ENCODE results near the gene IP6K1. TPM values are rescaled to one million over a fixed set of nuclear protein-coding genes. Genes with fewer than 3 reads are reported as not detected.
"Not testable (repeated sequence)": the region's sequence is repeated elsewhere in the genome, so short reads cannot be mapped to it uniquely, and the experiment has no call there.

IP6K1 gene
- total RNA-seq, 2 experiments from 2014 or later = 33.3 to 36.0 TPM

GRCh38 chr3:49694409-49695070, 91.8 kb downstream of the IP6K1 start:
- H3K27me3 Mint-ChIP-seq; H3K9me3 ChIP-seq (ENCODE audit: control insufficient read depth in 1 of 2, insufficient read depth in 1 of 2, low read length in 2 of 2); H3K4me3 ChIP-seq (ENCODE audit: low read length); H3K27me3 ChIP-seq (ENCODE audit: control insufficient read depth in 1 of 2, insufficient read depth in 2 of 2, low read length in 2 of 2); DNase-seq; H3K27ac Mint-ChIP-seq; H3K9me3 Mint-ChIP-seq; ATAC-seq (ENCODE audit: poor library complexity); H3K4me3 Mint-ChIP-seq; H3K27ac ChIP-seq (ENCODE audit: low read depth in 1 of 2, low read length in 2 of 2); CTCF ChIA-PET; intact Hi-C loops (cut with DNase I, micrococcal nuclease): not testable (repeated sequence)
- H3K4me1 Mint-ChIP-seq (ENCODE audit: low read depth) = peaks cover 31% of the 10 kb centered on the region
- POLR2A ChIA-PET = interaction anchor here (0.6 to 0.7 kb wide), 2 partner anchors 210 to 999 kb away, joined by 3 read pairs; no protein-coding TSS in a partner anchor
- peaks cover 16% of the 10 kb centered on the region for H3K36me3 ChIP-seq (ENCODE audit: insufficient read depth, low read length)
- H3K4me1 ChIP-seq (ENCODE audit: insufficient read depth, low read length) = peaks cover 21% of the 10 kb centered on the region
- H3K36me3 Mint-ChIP-seq (ENCODE audit: low read depth) = peaks cover 16% of the 10 kb centered on the region

- Mint-ChIP-seq H3K36me3 (ENCODE audit: low read depth) (peaks cover 12% of the 10 kb centered on the region), H3K4me1 (ENCODE audit: low read depth) (peaks cover 43% of the 10 kb centered on the region), H3K4me3 (peak overlapping the region; percentile 97)
- H3K27ac ChIP-seq (ENCODE audit: low read depth in 1 of 2, low read length in 2 of 2); intact Hi-C loops (cut with DNase I, micrococcal nuclease); H3K9me3 ChIP-seq (ENCODE audit: control insufficient read depth in 1 of 2, insufficient read depth in 1 of 2, low read length in 2 of 2); H3K9me3 Mint-ChIP-seq; POLR2A ChIA-PET; H3K27me3 Mint-ChIP-seq; DNase-seq; H3K27ac Mint-ChIP-seq; H3K27me3 ChIP-seq (ENCODE audit: control insufficient read depth in 1 of 2, insufficient read depth in 2 of 2, low read length in 2 of 2); H3K4me3 ChIP-seq (ENCODE audit: low read length); H3K36me3 ChIP-seq (ENCODE audit: insufficient read depth, low read length); CTCF ChIA-PET; ATAC-seq (ENCODE audit: poor library complexity): not testable (repeated sequence)
- peaks cover 42% of the 10 kb centered on the region for H3K4me1 ChIP-seq (ENCODE audit: insufficient read depth, low read length)
Observed at GRCh38 chr3:49691481-49691880, 94.9 kb downstream of the IP6K1 start.

- H3K27me3 ChIP-seq (ENCODE audit: control insufficient read depth in 1 of 2, insufficient read depth in 2 of 2, low read length in 2 of 2); intact Hi-C loops (cut with DNase I, micrococcal nuclease); H3K27ac ChIP-seq (ENCODE audit: low read depth in 1 of 2, low read length in 2 of 2); POLR2A ChIA-PET; H3K9me3 Mint-ChIP-seq; H3K9me3 ChIP-seq (ENCODE audit: control insufficient read depth in 1 of 2, insufficient read depth in 1 of 2, low read length in 2 of 2); CTCF ChIA-PET; DNase-seq; H3K27me3 Mint-ChIP-seq; H3K36me3 ChIP-seq (ENCODE audit: insufficient read depth, low read length); ATAC-seq (ENCODE audit: poor library complexity); H3K4me3 ChIP-seq (ENCODE audit: low read length): not testable (repeated sequence)
- Mint-ChIP-seq H3K36me3 (ENCODE audit: low read depth) (peaks cover 12% of the 10 kb centered on the region), H3K4me1 (ENCODE audit: low read depth) (peaks cover 43% of the 10 kb centered on the region), H3K27ac (peak overlapping the region; percentile 5), H3K4me3 (peak overlapping the region; percentile 97)
- H3K4me1 ChIP-seq (ENCODE audit: insufficient read depth, low read length) = peaks cover 48% of the 10 kb centered on the region
Observed at GRCh38 chr3:49690856-49691255, 95.5 kb downstream of the IP6K1 start.

- H3K9me3 Mint-ChIP-seq; CTCF ChIA-PET; H3K27me3 ChIP-seq (ENCODE audit: control insufficient read depth in 1 of 2, insufficient read depth in 2 of 2, low read length in 2 of 2); H3K36me3 ChIP-seq (ENCODE audit: insufficient read depth, low read length); ATAC-seq (ENCODE audit: poor library complexity); H3K9me3 ChIP-seq (ENCODE audit: control insufficient read depth in 1 of 2, insufficient read depth in 1 of 2, low read length in 2 of 2); DNase-seq; H3K27me3 Mint-ChIP-seq: not testable (repeated sequence)
- Histone ChIP-seq H3K27ac (ENCODE audit: low read depth in 1 of 2, low read length in 2 of 2) (peak overlapping the region in 1 of 2 donors; percentile 30), H3K4me3 (ENCODE audit: low read length) (peak overlapping the region; percentile 98), H3K4me1 (ENCODE audit: insufficient read depth, low read length) (peaks cover 49% of the 10 kb centered on the region)
- Mint-ChIP-seq H3K4me3 (peak overlapping the region; percentile 97), H3K27ac (peak overlapping the region; percentile 91), H3K4me1 (ENCODE audit: low read depth) (peaks cover 43% of the 10 kb centered on the region), H3K36me3 (ENCODE audit: low read depth) (peaks cover 12% of the 10 kb centered on the region)
- intact Hi-C loops (cut with DNase I, micrococcal nuclease) = loop anchor here in 1 of 2 experiments (2.0 kb wide), 1 partner anchor 17 kb away; no protein-coding TSS in a partner anchor
- POLR2A ChIA-PET = interaction anchor here (1.0 kb wide), 1 partner anchor 87 kb away, joined by 3 read pairs; no protein-coding TSS in a partner anchor
Observed at GRCh38 chr3:49689908-49690624, 96.3 kb downstream of the IP6K1 start.

Measured in CD4-positive, alpha-beta T cell (primary cell).